Duodenal mucosa (tissue), 2 donors: ENCODE results near the gene NOP14.

Experiments used
- H3K27ac ChIP-seq: one replicate; pipeline ENCODE4 v1.7.0; 2013; ENCODE audit warnings: low read depth, low read length
- H3K27me3 ChIP-seq, 2 donors: one replicate each; pipeline ENCODE4 v1.7.0; 2013; ENCODE audit warnings: low read length in 2 of 2, control low read depth in 1 of 2; ENCODE audit not compliant: insufficient read depth in 2 of 2, control insufficient read depth in 1 of 2
- H3K36me3 ChIP-seq, 2 donors: one replicate each; pipeline ENCODE4 v1.7.0; 2013; ENCODE audit warnings: low read length in 2 of 2, control low read depth in 1 of 2; ENCODE audit not compliant: insufficient read depth in 2 of 2, control insufficient read depth in 1 of 2
- H3K4me1 ChIP-seq, 2 donors: one replicate each; pipeline ENCODE4 v1.7.0; 2013; ENCODE audit warnings: low read length in 2 of 2, control low read depth in 1 of 2; ENCODE audit not compliant: insufficient read depth in 2 of 2, control insufficient read depth in 1 of 2
- H3K4me3 ChIP-seq, 2 donors: one replicate each; pipeline ENCODE4 v1.7.0; 2013; ENCODE audit warnings: low read length in 2 of 2, low read depth in 1 of 2
- H3K9ac ChIP-seq, 2 donors: one replicate each; pipeline ENCODE4 v1.7.0; 2013; ENCODE audit warnings: low read length in 2 of 2, low read depth in 1 of 2
- H3K9me3 ChIP-seq, 2 donors: one replicate each; pipeline ENCODE4 v1.7.0; 2013; ENCODE audit warnings: low read length in 2 of 2, control low read depth in 1 of 2; ENCODE audit not compliant: control insufficient read depth in 1 of 2

Gene NOP14

GRCh38 chr4:2902126-2902525, 61.1 kb downstream of the NOP14 start:
- Histone ChIP-seq H3K9ac (no peak overlapping the region), H3K4me3 (no peak overlapping the region), H3K9me3 (no peaks in the 10 kb centered on the region), H3K27me3 (no peaks in the 10 kb centered on the region), H3K27ac (no peak overlapping the region), H3K36me3 (peaks cover 67 to 84% of the 10 kb centered on the region in 2 donors), H3K4me1 (peaks cover 0 to 22% of the 10 kb centered on the region in 2 donors)

- Histone ChIP-seq H3K4me3 (no peak overlapping the region), H3K9me3 (no peaks in the 10 kb centered on the region), H3K27me3 (no peaks in the 10 kb centered on the region), H3K27ac (no peak overlapping the region), H3K36me3 (peaks cover 69 to 82% of the 10 kb centered on the region in 2 donors), H3K9ac (no peak overlapping the region), H3K4me1 (peaks cover 0 to 22% of the 10 kb centered on the region in 2 donors)
These were observed 62.0 kb downstream of the NOP14 start for GRCh38 chr4:2901186-2901585.

- Histone ChIP-seq H3K27me3 (no peaks in the 10 kb centered on the region), H3K27ac (no peak overlapping the region), H3K9ac (no peak overlapping the region), H3K9me3 (no peaks in the 10 kb centered on the region), H3K4me3 (no peak overlapping the region), H3K36me3 (peaks cover 67 to 82% of the 10 kb centered on the region in 2 donors), H3K4me1 (peaks cover 0 to 22% of the 10 kb centered on the region in 2 donors)
These were observed 62.5 kb downstream of the NOP14 start for GRCh38 chr4:2900741-2901140.

- Histone ChIP-seq H3K27ac (no peak overlapping the region), H3K9me3 (no peaks in the 10 kb centered on the region), H3K4me3 (no peak overlapping the region), H3K9ac (no peak overlapping the region), H3K36me3 (peaks cover 48 to 79% of the 10 kb centered on the region in 2 donors), H3K4me1 (peaks cover 0 to 22% of the 10 kb centered on the region in 2 donors), H3K27me3 (no peaks in the 10 kb centered on the region)
These were observed 65.2 kb downstream of the NOP14 start for GRCh38 chr4:2898001-2898400.

- no peak overlapping the region for H3K4me3 ChIP-seq
- no peak overlapping the region for H3K27ac ChIP-seq
- no peaks in the 10 kb centered on the region for H3K27me3 ChIP-seq
- no peaks in the 10 kb centered on the region for H3K9me3 ChIP-seq
- H3K9ac ChIP-seq, result no peak overlapping the region
- peaks cover 0 to 4% of the 10 kb centered on the region in 2 donors for H3K4me1 ChIP-seq
- peaks cover 24 to 61% of the 10 kb centered on the region in 2 donors for H3K36me3 ChIP-seq
These were observed 69.4 kb downstream of the NOP14 start for GRCh38 chr4:2893772-2894171.

- Histone ChIP-seq H3K36me3 (peaks cover 14 to 56% of the 10 kb centered on the region in 2 donors), H3K4me1 (peaks cover 0 to 4% of the 10 kb centered on the region in 2 donors), H3K9me3 (no peaks in the 10 kb centered on the region), H3K9ac (no peak overlapping the region), H3K4me3 (no peak overlapping the region), H3K27me3 (no peaks in the 10 kb centered on the region), H3K27ac (no peak overlapping the region)
These were observed 71.9 kb downstream of the NOP14 start for GRCh38 chr4:2891294-2891693.

- Histone ChIP-seq H3K27me3 (no peaks in the 10 kb centered on the region), H3K36me3 (peaks cover 24 to 51% of the 10 kb centered on the region in 2 donors), H3K27ac (no peak overlapping the region), H3K9me3 (no peaks in the 10 kb centered on the region), H3K4me1 (peaks cover 0 to 4% of the 10 kb centered on the region in 2 donors), H3K9ac (no peak overlapping the region), H3K4me3 (no peak overlapping the region)
These were observed 74.3 kb downstream of the NOP14 start for GRCh38 chr4:2888886-2889285.
